DND-41 (cell line): ENCODE results near the gene CCDC138.

Source experiments
- EZH2 ChIP-seq: IDR thresholded peaks from 3 replicates; pipeline ENCODE4 v1.6.1; 2012; ENCODE audit warnings: borderline replicate concordance, low read depth, mild to moderate bottlenecking, moderate library complexity, low read length, inconsistent platforms; ENCODE audit not compliant: severe bottlenecking
- TF ChIP-seq, protein P1 (sequence below): IDR thresholded peaks from 2 replicates; pipeline ENCODE4 v1.5.1; 2012; ENCODE audit warnings: borderline replicate concordance, low read length, moderate library complexity, mild to moderate bottlenecking; ENCODE audit not compliant: poor library complexity, severe bottlenecking; ENCODE audit errors: extremely low read depth

DNA sequence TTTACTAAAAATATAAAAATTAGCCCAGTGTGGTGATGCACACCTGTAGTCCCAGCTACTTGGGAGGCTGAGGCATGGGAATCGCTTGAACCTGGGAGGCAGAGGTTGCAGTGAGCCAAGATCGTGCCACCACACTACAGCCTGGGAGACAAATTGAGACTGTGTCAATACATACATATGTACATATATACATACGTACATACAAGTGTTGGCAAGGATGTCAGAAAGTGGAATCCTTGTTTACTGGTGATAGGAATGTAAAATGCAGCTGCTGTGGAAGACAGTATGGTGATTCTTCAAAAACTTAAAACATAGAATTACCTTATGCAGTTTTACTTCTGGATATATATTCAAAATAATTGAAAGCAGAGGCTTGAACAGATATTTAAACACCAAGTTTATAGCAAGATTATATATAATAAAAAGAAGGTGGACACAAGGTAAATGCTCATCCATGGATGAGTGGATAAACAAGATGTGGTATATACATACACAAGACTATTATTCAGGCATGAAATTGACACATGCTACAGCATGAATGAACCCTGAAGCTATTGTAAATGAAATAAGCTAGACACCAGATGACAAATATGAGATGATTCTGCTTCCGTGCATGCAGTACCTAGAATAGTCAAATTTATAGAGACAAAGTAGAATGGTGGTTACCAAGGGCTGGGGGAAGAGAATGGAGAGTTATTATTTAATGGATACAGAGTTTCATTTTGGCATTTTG lies 43.2 kb downstream of the CCDC138 start:
- TF ChIP-seq, protein P1, sequence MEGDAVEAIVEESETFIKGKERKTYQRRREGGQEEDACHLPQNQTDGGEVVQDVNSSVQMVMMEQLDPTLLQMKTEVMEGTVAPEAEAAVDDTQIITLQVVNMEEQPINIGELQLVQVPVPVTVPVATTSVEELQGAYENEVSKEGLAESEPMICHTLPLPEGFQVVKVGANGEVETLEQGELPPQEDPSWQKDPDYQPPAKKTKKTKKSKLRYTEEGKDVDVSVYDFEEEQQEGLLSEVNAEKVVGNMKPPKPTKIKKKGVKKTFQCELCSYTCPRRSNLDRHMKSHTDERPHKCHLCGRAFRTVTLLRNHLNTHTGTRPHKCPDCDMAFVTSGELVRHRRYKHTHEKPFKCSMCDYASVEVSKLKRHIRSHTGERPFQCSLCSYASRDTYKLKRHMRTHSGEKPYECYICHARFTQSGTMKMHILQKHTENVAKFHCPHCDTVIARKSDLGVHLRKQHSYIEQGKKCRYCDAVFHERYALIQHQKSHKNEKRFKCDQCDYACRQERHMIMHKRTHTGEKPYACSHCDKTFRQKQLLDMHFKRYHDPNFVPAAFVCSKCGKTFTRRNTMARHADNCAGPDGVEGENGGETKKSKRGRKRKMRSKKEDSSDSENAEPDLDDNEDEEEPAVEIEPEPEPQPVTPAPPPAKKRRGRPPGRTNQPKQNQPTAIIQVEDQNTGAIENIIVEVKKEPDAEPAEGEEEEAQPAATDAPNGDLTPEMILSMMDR: no peak
- no peak for TF ChIP-seq EZH2
